Hepatocyte (in vitro differentiated cells): ENCODE data around the gene AFF2. TPM values are rescaled to one million over a fixed set of nuclear protein-coding genes. Genes with fewer than 3 reads are reported as not detected.

Experiments used
- DNase-seq: peaks from one replicate; pipeline ENCODE4 v3.0.0-alpha.2; 2016; ENCODE audit warnings: low spot score
- H2AFZ ChIP-seq: fragments of 200-600 bp; sonication (generic); 2 replicates; pipeline ENCODE4 v1.6.0; 2016; ENCODE audit warnings: antibody characterized with exemption, mild to moderate bottlenecking
- H3K27ac ChIP-seq: fragments of 200-600 bp; sonication (generic); 2 replicates; pipeline ENCODE4 v1.5.1; 2016; ENCODE audit warnings: mild to moderate bottlenecking
- H3K27me3 ChIP-seq: fragments of 200-600 bp; sonication (generic); 2 replicates; pipeline ENCODE4 v1.6.1; 2016
- H3K36me3 ChIP-seq: fragments of 200-600 bp; sonication (generic); replicated peaks from 2 replicates; pipeline ENCODE4 v1.5.1; 2016; ENCODE audit warnings: low read depth; ENCODE audit not compliant: insufficient read depth
- H3K4me1 ChIP-seq: fragments of 200-600 bp; sonication (generic); 2 replicates; pipeline ENCODE4 v1.5.1; 2016; ENCODE audit warnings: mild to moderate bottlenecking, moderate library complexity; ENCODE audit not compliant: insufficient read depth
- H3K4me2 ChIP-seq: fragments of 200-600 bp; sonication (generic); 2 replicates; pipeline ENCODE4 v1.6.0; 2016
- H3K4me3 ChIP-seq: fragments of 200-600 bp; sonication (generic); 2 replicates; pipeline ENCODE4 v1.5.1; 2016; ENCODE audit warnings: mild to moderate bottlenecking
- H3K79me2 ChIP-seq: fragments of 200-600 bp; sonication (generic); 2 replicates; pipeline ENCODE4 v1.6.0; 2017; ENCODE audit warnings: mild to moderate bottlenecking
- H3K9me2 ChIP-seq: fragments of 200-600 bp; sonication (generic); replicated peaks from 2 replicates; pipeline ENCODE4 v1.6.0; 2017; ENCODE audit warnings: mild to moderate bottlenecking; ENCODE audit not compliant: insufficient read depth
- H3K9me3 ChIP-seq: fragments of 200-600 bp; sonication (generic); 2 replicates; pipeline ENCODE4 v1.5.1; 2016; ENCODE audit warnings: low read depth, mild to moderate bottlenecking
- H4K20me1 ChIP-seq: fragments of 200-600 bp; sonication (generic); 2 replicates; pipeline ENCODE4 v1.6.0; 2016; ENCODE audit warnings: mild to moderate bottlenecking; ENCODE audit not compliant: insufficient read depth, poor library complexity, severe bottlenecking
- CTCF ChIP-seq: fragments of 200-600 bp; sonication (generic); IDR thresholded peaks from 2 replicates; pipeline ENCODE4 v1.5.1; 2016; ENCODE audit warnings: antibody characterized with exemption, mild to moderate bottlenecking; ENCODE audit not compliant: poor library complexity
- EZH2 ChIP-seq: fragments of 200-600 bp; sonication (generic); IDR thresholded peaks from 2 replicates; pipeline ENCODE4 v1.6.1; 2016; ENCODE audit warnings: antibody characterized with exemption, mild to moderate bottlenecking, borderline replicate concordance
- EZH2phosphoT487 ChIP-seq: fragments of 200-600 bp; sonication (generic); IDR thresholded peaks from one replicate; pipeline ENCODE4 v1.6.1; 2018; ENCODE audit warnings: antibody characterized with exemption, mild to moderate bottlenecking, low read depth, moderate library complexity; ENCODE audit not compliant: unreplicated experiment, severe bottlenecking
- WGBS: methylation state at CpG from one replicate; pipeline ENCODE4 v1.1.6; 2016; ENCODE audit warnings: low lambda C conversion rate; ENCODE audit errors: missing lambda C conversion rate; 5-methylcytosine and 5-hydroxymethylcytosine counted together
- polyA plus RNA-seq: library from polyadenylated mRNA; unstranded; fragments of >200 nt; fragmentation: Nextera tagmentation; extraction: Ambion mirVana; gene quantifications from 2 replicates; pipeline ENCODE4 v1.2.1, GENCODE V29; 2016
- total RNA-seq: library from RNA; depleted of rRNA; stranded (reverse); fragments of >200 nt; gene quantifications from 2 replicates; pipeline ENCODE4 v1.2.3, GENCODE V29; 2014

The AFF2 gene
- total and polyA plus RNA-seq, 2 experiments from 2014 or later = 2.1 to 6.5 TPM

DNA sequence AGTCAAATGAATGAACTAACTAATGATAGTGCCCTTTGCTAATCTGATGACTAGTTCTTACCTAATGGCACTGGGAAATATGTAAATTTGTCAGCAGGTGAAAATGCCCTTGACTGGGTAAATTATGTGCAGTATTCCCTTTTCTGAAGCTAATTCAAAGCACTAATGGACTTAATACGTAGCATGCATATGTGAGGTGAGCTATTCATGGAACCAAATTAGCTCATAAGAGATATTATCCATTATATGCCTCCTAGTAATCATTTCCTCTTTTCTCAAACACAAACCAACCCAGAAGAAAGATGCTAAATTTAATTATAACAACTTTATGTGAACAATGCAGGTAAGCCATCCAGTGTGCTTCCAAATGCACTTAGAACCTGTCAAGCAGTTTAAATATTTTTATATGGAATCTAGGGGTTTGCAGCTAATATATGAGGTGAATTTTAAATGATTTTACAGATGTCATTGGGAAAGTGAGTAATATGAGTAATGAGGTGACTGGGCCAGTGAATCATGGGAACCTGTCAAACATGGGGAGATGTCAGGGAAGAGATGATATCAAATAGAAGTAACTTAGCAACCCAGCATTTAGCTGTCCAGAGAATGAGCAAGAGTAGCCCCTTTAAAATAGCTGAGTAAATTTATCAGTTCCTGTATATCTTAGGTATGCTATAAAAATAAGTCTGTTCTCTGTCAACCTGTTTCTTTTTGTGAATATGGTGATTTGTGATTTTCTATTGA is 315.0 kb downstream of the AFF2 start:
- Histone ChIP-seq H4K20me1 (no peaks in the 10 kb centered on the region), H2AFZ (no peak overlapping the region), H3K79me2 (no peaks in the 10 kb centered on the region), H3K27me3 (no peaks in the 10 kb centered on the region), H3K9me3 (no peaks in the 10 kb centered on the region), H3K36me3 (no peaks in the 10 kb centered on the region), H3K4me2 (no peak overlapping the region), H3K4me1 (no peaks in the 10 kb centered on the region), H3K4me3 (no peak overlapping the region), H3K27ac (no peak overlapping the region), H3K9me2 (no peaks in the 10 kb centered on the region)
- DNase-seq = no peak
- WGBS = 67% methylated on average over 1 of the region's 1 CpG
- no peak for TF ChIP-seq EZH2
- no peak for TF ChIP-seq CTCF
- no peak for TF ChIP-seq EZH2phosphoT487

GRCh38 chrX:148823986-148824385 is 323.6 kb downstream of the AFF2 start:
- TF ChIP-seq EZH2 (no peak), CTCF (no peak), EZH2phosphoT487 (no peak)
- H3K4me3 ChIP-seq = no peak overlapping the region
- no peaks in the 10 kb centered on the region for H3K36me3 ChIP-seq
- H3K4me1 ChIP-seq = no peaks in the 10 kb centered on the region
- H3K9me3 ChIP-seq = no peaks in the 10 kb centered on the region
- no peak overlapping the region for H2AFZ ChIP-seq
- no peaks in the 10 kb centered on the region for H4K20me1 ChIP-seq
- H3K27ac ChIP-seq = no peak overlapping the region
- 46% methylated on average over 2 of the region's 2 CpGs for WGBS
- no peak for DNase-seq
- H3K9me2 ChIP-seq = no peaks in the 10 kb centered on the region
- H3K4me2 ChIP-seq = no peak overlapping the region
- no peaks in the 10 kb centered on the region for H3K27me3 ChIP-seq
- no peaks in the 10 kb centered on the region for H3K79me2 ChIP-seq

- H3K9me2 ChIP-seq = no peaks in the 10 kb centered on the region
- H3K36me3 ChIP-seq = no peaks in the 10 kb centered on the region
- H4K20me1 ChIP-seq = no peaks in the 10 kb centered on the region
- no peak overlapping the region for H3K27ac ChIP-seq
- 53% methylated on average over 2 of the region's 2 CpGs for WGBS
- TF ChIP-seq EZH2 (no peak), EZH2phosphoT487 (no peak), CTCF (no peak)
- no peaks in the 10 kb centered on the region for H3K27me3 ChIP-seq
- no peaks in the 10 kb centered on the region for H3K4me1 ChIP-seq
- no peak overlapping the region for H3K4me3 ChIP-seq
- H3K79me2 ChIP-seq = no peaks in the 10 kb centered on the region
- H3K9me3 ChIP-seq = no peaks in the 10 kb centered on the region
- H2AFZ ChIP-seq = no peak overlapping the region
- no peak for DNase-seq
- H3K4me2 ChIP-seq = no peak overlapping the region
Observed at GRCh38 chrX:148825696-148826095, 325.3 kb downstream of the AFF2 start.
